ENCODE data around the gene RAB10.
"Not testable (repeated sequence)": the region's sequence is repeated elsewhere in the genome, so short reads cannot be mapped to it uniquely, and the experiment has no call there.

RAB10 gene

DNA sequence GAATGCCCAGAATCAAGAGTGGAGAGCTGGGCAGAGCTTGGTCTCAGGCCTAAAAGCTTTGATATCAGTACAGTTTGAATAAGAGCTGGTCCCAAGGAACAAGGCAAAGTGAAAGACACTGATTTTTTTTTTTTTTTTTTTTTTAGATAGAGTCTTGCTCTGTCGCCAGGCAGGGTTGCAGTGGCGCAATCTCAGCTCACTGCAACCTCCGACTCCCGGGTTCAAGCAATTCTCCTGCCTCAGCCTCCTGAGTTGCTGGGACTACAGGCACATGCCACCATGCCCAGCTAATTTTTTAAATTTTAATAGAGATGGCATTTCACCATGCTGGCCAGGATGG lies 17.2 kb upstream of the RAB10 start:
- not testable (repeated sequence) for DNase-seq

- no peak for DNase-seq
Measured at GRCh38 chr2:26017464-26018183, 16.3 kb upstream of the RAB10 start.

- peak in 1 of 2 experiments; percentile 30 for DNase-seq
Measured at GRCh38 chr2:26018184-26019055, 15.5 kb upstream of the RAB10 start.

DNA sequence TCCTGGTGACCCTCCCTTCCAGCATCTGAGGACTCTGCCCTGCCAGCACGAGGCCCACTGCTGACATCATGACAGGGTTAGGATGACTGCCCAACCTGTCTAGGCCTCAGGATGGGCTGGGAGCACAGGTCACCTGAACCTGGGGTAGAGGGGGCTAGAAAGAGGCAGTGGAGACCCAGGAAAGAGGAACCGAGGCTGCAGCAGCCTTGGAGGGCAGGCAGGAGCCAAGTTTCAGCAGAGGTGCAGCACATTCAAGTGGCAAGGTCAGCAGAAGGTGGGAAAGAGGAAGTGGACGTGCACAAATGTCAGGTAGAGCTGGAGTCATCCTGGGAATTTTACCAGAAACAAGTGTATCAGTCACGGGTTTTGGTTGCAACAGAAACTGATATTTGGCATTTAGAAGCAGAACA lies 13.6 kb upstream of the RAB10 start:
- DNase-seq = no peak

- DNase-seq = no peak
Measured at GRCh38 chr2:26024260-26024659, 9.6 kb upstream of the RAB10 start.

GRCh38 chr2:26025509-26025908 lies 8.4 kb upstream of the RAB10 start:
- no peak for DNase-seq

GRCh38 chr2:26028083-26028482 lies 5.8 kb upstream of the RAB10 start:
- DNase-seq = not testable (repeated sequence)

DNA sequence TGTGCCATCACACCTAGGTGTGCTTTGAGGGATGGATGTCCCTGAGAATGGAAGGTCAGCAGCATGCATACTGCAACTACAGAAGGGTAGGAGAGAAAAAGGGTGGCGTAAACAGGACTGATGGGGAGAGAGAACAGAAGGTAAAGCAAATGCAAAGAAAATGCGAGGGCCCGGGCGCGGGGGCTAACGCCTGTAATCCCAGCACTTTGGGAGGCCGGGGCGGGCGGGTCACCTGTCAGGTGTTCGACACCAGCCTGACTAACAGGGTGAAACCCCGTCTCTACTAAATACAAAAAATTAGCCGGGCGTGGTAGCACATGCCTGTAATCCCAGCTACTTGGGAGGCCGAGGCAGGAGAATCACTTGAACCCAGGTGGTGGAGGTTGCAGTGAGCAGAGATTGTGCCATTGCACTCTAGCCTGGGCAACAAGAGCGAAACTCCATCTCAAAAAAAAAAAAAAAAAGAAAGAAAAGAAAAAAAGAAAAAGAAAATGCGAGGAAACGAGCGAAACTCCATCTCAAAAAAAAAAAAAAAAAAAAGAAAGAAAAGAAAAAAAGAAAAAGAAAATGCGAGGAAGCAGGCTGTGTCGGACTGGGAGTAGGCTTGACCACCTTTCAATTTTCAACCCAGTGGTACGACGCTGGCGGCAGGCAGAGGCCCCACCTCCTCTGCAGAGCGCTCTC lies 1.2 kb upstream of the RAB10 start:
- DNase-seq = not testable (repeated sequence)

DNA sequence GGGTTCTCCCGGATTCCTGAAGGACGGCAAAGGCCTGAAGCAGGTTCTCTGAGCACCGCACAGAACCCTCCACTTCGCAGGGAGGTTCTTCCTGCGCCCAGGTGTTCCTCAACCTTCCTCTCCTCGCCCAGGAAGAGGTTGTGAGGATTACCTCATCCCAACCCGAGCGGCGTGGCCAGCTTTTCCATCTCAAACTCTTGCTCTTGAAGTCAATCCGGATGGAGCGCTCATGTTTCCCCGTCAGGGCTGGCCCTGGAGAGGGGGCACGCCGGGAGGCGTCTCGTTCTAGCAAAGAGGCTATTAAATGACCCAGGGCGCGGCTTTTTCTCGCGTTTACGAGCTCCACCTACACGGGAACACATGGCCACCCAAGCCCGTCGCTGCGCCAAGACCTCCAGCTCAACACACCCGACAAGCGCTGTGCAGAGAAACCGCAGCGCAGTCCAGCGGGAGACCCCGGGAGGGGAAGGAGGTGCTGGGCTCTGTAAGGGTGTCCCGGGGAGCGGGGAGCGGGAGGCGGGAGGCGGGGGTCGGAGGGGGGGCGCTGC lies 540 bp upstream of the RAB10 start:
- peak; percentile 77 to 95 for DNase-seq

- peak; percentile 13 to 46 for DNase-seq
Measured at GRCh38 chr2:26034637-26034992, 731 bp downstream of the RAB10 start.

DNA sequence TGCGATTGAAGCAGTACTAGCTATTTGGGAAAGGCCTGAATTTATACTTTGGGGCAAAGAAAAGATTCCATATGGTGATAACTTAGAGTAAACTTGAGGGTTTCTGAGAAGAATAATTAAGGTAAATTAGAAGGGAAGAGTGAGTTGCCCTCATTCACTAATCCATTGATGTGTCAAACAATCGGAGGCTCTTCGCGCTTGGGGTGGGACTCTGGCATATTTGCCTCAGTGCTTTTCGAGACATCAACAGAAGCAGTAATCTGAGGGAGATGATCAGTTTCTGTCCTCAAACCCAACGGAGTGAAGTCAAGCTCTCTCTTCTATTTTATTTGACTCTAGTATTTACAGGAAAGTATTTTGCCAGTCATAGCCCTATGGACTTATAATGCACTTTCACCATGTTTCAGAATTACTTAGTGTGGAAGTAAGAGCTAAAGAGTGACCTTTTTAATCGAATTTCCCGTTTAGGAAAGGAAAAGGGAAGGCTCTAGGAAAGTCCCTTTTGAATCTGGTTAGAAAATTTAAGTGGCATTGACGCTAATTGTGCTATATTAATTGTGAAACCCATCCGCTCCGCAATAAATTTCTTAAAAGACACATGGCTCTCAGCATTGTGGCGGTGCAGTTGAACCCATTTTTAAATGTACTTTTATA lies 1.3 kb downstream of the RAB10 start:
- DNase-seq = no peak

- no peak for DNase-seq
Measured at GRCh38 chr2:26039603-26040323, 5.9 kb downstream of the RAB10 start.

DNA sequence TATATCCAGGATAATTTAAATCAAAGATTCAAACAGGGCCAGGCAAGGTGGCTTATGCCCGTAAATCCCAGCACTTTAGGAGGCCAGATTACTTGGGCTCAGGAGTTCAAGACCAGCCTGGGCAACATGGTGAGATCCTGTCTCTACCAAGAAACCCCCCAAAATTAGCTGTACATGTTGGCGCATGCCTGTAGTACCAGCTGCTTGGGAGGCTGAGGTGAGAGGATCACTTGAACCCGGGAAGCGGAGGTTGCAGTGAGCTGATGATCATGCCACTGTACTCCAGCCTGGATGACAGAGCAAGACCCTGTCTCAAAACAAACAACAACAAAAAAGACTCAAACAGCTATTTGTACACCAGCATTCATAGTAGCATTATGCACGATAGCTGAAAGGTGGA lies 9.2 kb downstream of the RAB10 start:
- no peak for DNase-seq

DNA sequence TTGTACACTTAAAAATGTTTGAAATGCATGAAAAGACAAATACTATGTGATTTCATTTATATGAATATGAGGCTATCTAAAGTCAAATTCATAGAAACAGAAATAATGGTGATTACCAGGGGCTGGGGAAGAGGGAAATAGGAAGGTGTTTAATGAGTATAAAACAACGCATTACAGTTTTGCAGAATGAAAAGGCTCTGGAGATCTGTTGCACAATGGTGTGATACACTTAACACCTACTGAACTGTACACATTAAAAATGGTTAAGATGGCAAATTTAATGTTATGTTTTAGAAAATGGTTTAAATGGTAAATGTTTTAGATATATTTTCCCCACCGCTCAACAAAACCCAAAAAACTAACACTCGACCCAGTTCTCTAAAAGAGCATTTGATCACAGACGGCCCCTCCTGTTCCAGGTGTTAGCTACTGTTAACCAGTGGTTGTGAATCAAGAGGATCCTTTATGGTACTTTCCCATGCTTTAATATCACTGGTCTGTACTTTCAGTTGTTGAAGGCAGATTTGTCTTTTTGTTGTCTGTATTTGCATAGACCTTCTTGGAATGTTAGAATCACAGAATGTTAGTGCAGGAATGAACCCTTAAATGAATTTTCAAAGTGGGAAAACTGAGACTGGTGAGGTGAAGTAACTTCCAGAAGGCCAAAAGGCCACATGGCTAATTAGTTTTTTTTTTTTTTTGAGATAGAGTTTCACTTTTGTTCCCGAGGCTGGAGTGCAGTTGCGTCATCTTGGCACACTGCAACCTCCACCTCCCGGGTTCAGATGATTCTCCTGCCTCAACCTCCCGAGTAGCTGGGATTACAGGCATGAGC lies 10.2 kb downstream of the RAB10 start:
- DNase-seq = no peak

GRCh38 chr2:26048791-26049190 lies 14.9 kb downstream of the RAB10 start:
- no peak for DNase-seq

DNA sequence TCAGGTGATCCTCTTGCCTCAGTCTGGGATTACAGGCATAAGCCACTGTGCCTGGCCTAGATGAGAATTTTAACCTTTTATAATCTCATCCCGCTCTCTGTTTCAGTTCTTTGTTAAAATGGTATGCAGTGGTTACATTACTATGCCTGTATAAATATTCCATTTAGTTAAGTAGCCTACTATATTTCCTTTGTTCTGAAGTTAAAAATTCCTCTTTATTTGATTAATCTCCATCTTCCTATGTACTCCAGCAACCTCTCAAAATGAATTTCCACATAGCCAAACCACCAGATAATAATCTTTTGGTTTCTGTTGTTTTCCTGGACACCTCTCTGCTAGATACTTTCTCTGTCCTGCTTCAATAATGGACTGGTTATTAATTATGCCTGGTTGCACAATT lies 15.8 kb downstream of the RAB10 start:
- no peak for DNase-seq

- DNase-seq = no peak
Measured at GRCh38 chr2:26052740-26053139, 18.9 kb downstream of the RAB10 start.

GRCh38 chr2:26054598-26055348 lies 20.9 kb downstream of the RAB10 start:
- no peak for DNase-seq

- DNase-seq = no peak
Measured at GRCh38 chr2:26058390-26058789, 24.5 kb downstream of the RAB10 start.

GRCh38 chr2:26059542-26059941 lies 25.7 kb downstream of the RAB10 start:
- DNase-seq = no peak

DNA sequence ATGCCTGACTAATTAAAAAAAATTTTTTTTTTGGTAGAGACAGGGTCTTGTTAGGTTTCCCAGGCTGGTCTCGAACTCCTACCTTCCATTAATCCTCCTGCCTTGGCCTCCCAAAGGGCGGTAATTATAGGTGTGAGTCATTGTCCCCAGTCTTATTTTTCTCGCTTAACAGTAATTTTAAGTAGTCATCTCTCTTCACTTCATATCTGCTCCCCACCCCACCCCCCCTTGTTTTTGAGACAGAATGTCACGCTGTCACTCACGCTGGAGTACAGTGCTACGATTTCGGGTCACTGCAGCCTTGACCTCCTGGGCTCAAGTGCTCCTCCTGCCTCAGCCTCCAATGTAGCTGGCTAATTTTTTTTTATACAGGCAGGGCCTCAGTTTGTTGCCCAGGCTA lies 27.7 kb downstream of the RAB10 start:
- DNase-seq = no peak

All from NCI-H2081 (cell line).